HepG2 (cell line): ENCODE results near the gene KIF2C. TPM values are rescaled to one million over a fixed set of nuclear protein-coding genes. Genes with fewer than 3 reads are reported as not detected.
A peak's percentile ranks its signal among the peaks of the same experiment; 100 is the strongest.

Experiments used
- CBFB ChIP-seq: sonication (generic); formaldehyde crosslinking; IDR thresholded peaks from 2 replicates; pipeline ENCODE4 v1.4.0; 2020; ENCODE audit warnings: missing genetic modification reagents
- E2F1 ChIP-seq: sonication (generic); formaldehyde crosslinking; IDR thresholded peaks from 2 replicates; pipeline ENCODE4 v1.5.0; 2020; ENCODE audit warnings: missing genetic modification reagents
- GABPA ChIP-seq, 2 experiments: IDR thresholded peaks; 2 replicates each; pipeline ENCODE4 v1.6.1; 2011 to 2016; ENCODE audit warnings: low read depth in 2 of 2, low read length in 1 of 2, missing biosample characterization in 1 of 2, missing genetic modification characterization in 1 of 2
- IKZF1 ChIP-seq: fragments of 450-650 bp; IDR thresholded peaks from 2 replicates; pipeline ENCODE4 v1.7.1; 2016
- IRX3 ChIP-seq: sonication (generic); formaldehyde crosslinking; IDR thresholded peaks from 2 replicates; pipeline ENCODE4 v1.8.1; 2023; ENCODE audit warnings: mild to moderate bottlenecking, low read depth, missing genetic modification reagents, borderline replicate concordance
- MAZ ChIP-seq, 2 experiments: sonication (generic) in 1 of 2; formaldehyde crosslinking in 1 of 2; IDR thresholded peaks; 2 replicates each; pipeline versions ENCODE4 v1.5.0 to v1.6.1; 2012 to 2020; ENCODE audit warnings: low read depth in 2 of 2, mild to moderate bottlenecking in 2 of 2, borderline replicate concordance in 1 of 2, improper control_type of control experiment in 1 of 2, low read length in 1 of 2, missing genetic modification reagents in 1 of 2, moderate library complexity in 1 of 2
- SOX6 ChIP-seq, 2 experiments: fragments of 450-650 bp in 1 of 2; sonication (generic) in 1 of 2; formaldehyde crosslinking in 1 of 2; IDR thresholded peaks; 2 replicates each; pipeline versions ENCODE4 v1.4.0 to v1.6.1; 2017 to 2020; ENCODE audit warnings: antibody characterized with exemption in 1 of 2, mild to moderate bottlenecking in 1 of 2, missing genetic modification reagents in 1 of 2
- TBX3 ChIP-seq: fragments of 450-650 bp; IDR thresholded peaks from 2 replicates; pipeline ENCODE4 v1.6.1; 2017; ENCODE audit warnings: antibody characterized with exemption, mild to moderate bottlenecking, inconsistent platforms, borderline replicate concordance
- THYN1 ChIP-seq: sonication (generic); formaldehyde crosslinking; IDR thresholded peaks from 2 replicates; pipeline ENCODE4 v1.8.1; 2023; ENCODE audit warnings: low read depth, mild to moderate bottlenecking, moderate library complexity, missing genetic modification reagents, borderline replicate concordance
- ZBTB20 ChIP-seq: sonication (generic); formaldehyde crosslinking; IDR thresholded peaks from 2 replicates; pipeline ENCODE4 v1.8.1; 2023; ENCODE audit warnings: missing genetic modification reagents, low read depth, mild to moderate bottlenecking, borderline replicate concordance
- ZBTB38 ChIP-seq: sonication (generic); formaldehyde crosslinking; IDR thresholded peaks from 2 replicates; pipeline ENCODE4 v1.5.1; 2020; ENCODE audit warnings: mild to moderate bottlenecking, missing genetic modification reagents
- ZHX2 ChIP-seq, 2 experiments: sonication (generic) in 1 of 2; formaldehyde crosslinking in 1 of 2; IDR thresholded peaks; 2 replicates each; pipeline versions ENCODE4 v1.6.1 to v1.9.0; 2014 to 2022; ENCODE audit warnings: antibody characterized with exemption in 1 of 2, borderline replicate concordance in 1 of 2, inconsistent platforms in 1 of 2, low read depth in 1 of 2, missing genetic modification reagents in 1 of 2
- ZNF367 ChIP-seq: sonication (generic); formaldehyde crosslinking; IDR thresholded peaks from 2 replicates; pipeline ENCODE4 v1.4.0; 2020; ENCODE audit warnings: missing genetic modification reagents, borderline replicate concordance
- ZNF597 ChIP-seq: sonication (generic); formaldehyde crosslinking; IDR thresholded peaks from 2 replicates; pipeline ENCODE4 v1.5.0; 2020; ENCODE audit warnings: missing genetic modification reagents
- ZNF616 ChIP-seq: sonication (generic); formaldehyde crosslinking; IDR thresholded peaks from 2 replicates; pipeline ENCODE4 v1.5.0; 2020; ENCODE audit warnings: low read depth, mild to moderate bottlenecking, missing genetic modification reagents
- ZNF674 ChIP-seq: sonication (generic); formaldehyde crosslinking; IDR thresholded peaks from 2 replicates; pipeline ENCODE4 v1.5.0; 2020; ENCODE audit warnings: low read depth, mild to moderate bottlenecking, missing genetic modification reagents
- ZNF703 ChIP-seq: sonication (generic); formaldehyde crosslinking; IDR thresholded peaks from 2 replicates; pipeline ENCODE4 v1.5.1; 2020; ENCODE audit warnings: missing genetic modification reagents, mild to moderate bottlenecking, moderate library complexity, borderline replicate concordance
- ZNF883 ChIP-seq: sonication (generic); formaldehyde crosslinking; IDR thresholded peaks from 2 replicates; pipeline ENCODE4 v1.5.1; 2020; ENCODE audit warnings: mild to moderate bottlenecking, missing genetic modification reagents; ENCODE audit errors: not compliant biosample characterization
- polyA plus RNA-seq, 8 experiments: library from polyadenylated mRNA; depleted of rRNA in 3 of 8; stranded (reverse) in 7 of 8; unstranded in 1 of 8; fragments of >200 nt; fragmentation: Illumina TruSeq in 4 of 8; extraction: Trizol in 4 of 8; gene quantifications; 2 replicates each; pipeline versions ENCODE4 v1.2.1 to v1.2.3, GENCODE V29; 2011 to 2016; ENCODE audit warnings: low read depth in 4 of 8, missing spikeins in 1 of 8, mixed read lengths in 1 of 8; ENCODE audit not compliant: insufficient read depth in 1 of 8
- total RNA-seq, 5 experiments: library from RNA; depleted of rRNA; stranded (reverse); fragments of >200 nt; fragmentation: Illumina TruSeq; extraction: Trizol; gene quantifications; 2 replicates each; pipeline ENCODE4 v1.2.3, GENCODE V29; 2016; ENCODE audit warnings: low read depth in 1 of 5

KIF2C gene
- total and polyA plus RNA-seq, 2 of the 13 experiments (the other 11 are each of a cell fraction or from before 2014, with no cell fraction given) = 29.7 to 53.7 TPM

DNA sequence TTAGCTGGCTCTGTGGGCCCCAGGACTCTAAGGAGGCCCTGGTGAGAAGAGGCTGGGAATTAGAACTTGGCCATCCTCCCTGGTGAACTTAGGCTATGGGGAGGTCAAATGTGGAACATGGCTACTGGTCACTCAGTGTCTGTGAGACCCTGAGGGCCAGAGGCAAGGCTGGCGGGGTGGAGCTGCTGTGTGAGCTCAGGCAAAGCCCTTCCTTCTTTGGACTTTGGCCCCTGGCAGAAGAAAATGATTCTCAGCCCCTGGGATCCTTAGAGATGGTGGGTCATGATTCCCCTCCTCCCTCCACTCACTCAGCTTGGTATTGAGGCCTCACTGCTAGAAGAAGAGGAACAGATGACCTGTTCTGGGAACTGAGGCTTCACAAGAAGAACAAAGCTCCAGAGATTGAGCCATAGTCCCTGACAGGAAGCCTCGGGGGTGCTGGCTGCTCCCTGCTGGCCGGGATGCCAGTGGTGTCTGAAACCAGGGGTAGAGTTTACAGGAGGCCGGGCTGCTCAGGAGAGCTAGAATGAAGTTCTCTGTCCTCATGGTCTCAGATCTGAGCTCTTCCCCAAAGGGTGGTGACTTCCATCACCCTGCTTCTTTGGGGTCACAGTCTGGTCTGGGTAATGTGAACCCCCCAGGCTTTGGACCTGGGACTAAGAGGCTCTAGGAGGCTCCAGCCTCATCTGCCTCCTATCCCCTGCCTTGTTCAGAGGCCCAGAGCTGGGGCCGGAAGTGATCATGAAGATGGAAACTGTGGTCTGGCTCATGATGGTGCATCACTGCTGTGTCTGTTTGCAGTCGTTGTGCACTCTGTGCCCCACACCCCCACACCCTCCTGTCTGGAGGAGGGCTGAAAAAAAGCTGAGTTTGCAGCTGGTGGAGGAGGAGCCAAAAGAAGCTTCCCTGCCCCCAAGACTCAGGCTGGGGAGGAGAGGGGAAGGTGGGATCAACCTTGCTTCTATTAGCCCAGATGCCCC is 69.6 kb downstream of the KIF2C start (continued):
- TF ChIP-seq ZHX2 (IDR thresholded peaks at IDR 0.05; ENCODE audit: low read depth) = no peak; the same call in 1 of the 2 replicates
- no peak for TF ChIP-seq ZHX2 (CRISPR knock-in tag; IDR thresholded peaks at IDR 0.05; ENCODE audit: borderline replicate concordance)
- no peak for TF ChIP-seq GABPA (IDR thresholded peaks at IDR 0.05; ENCODE audit: low read depth, low read length)
- TF ChIP-seq GABPA (CRISPR knock-in tag; IDR thresholded peaks at IDR 0.05; ENCODE audit: low read depth) = peak; percentile 69
- TF ChIP-seq ZBTB20 (CRISPR knock-in tag) = no peak
- TF ChIP-seq ZNF367 (CRISPR knock-in tag) = no peak
- no peak for TF ChIP-seq IRX3 (CRISPR knock-in tag)
- no peak for TF ChIP-seq IKZF1
- no peak for TF ChIP-seq ZNF597 (CRISPR knock-in tag)
- TF ChIP-seq TBX3 = no peak
- TF ChIP-seq ZBTB38 = 0 out of 2 replicates have a peak, but pooled peaks have one; percentile 6
- 0 out of 2 replicates have a peak, but pooled peaks have one; percentile 67 for TF ChIP-seq ZNF674 (CRISPR knock-in tag)
- TF ChIP-seq MAZ (IDR thresholded peaks at IDR 0.05; ENCODE audit: borderline replicate concordance, low read depth, low read length) = no peak
- no peak; the same call in none of the 2 replicates for TF ChIP-seq MAZ (CRISPR knock-in tag; IDR thresholded peaks at IDR 0.05; ENCODE audit: low read depth)
- TF ChIP-seq THYN1 (CRISPR knock-in tag) = no peak
- no peak for TF ChIP-seq ZNF703
- no peak for TF ChIP-seq ZNF616 (CRISPR knock-in tag)
- 0 out of 2 replicates have a peak, but pooled peaks have one; percentile 17 for TF ChIP-seq CBFB (CRISPR knock-in tag)
- no peak for TF ChIP-seq ZNF883 (CRISPR knock-in tag)
- no peak for TF ChIP-seq SOX6 (IDR thresholded peaks at IDR 0.05)
- no peak; the same call in none of the 2 replicates for TF ChIP-seq SOX6 (CRISPR knock-in tag; IDR thresholded peaks at IDR 0.05)
- TF ChIP-seq E2F1 (CRISPR knock-in tag) = no peak
